NCI-H1105 treated with DMSO at 0.1 percent for 48 hours (cell line): Measurements from ENCODE around the gene DDX27.
A peak's percentile ranks its signal among the peaks of the same experiment; 100 is the strongest.
"Not testable (repeated sequence)": the region's sequence is repeated elsewhere in the genome, so short reads cannot be mapped to it uniquely, and the experiment has no call there.

ENCODE experiments used
- DNase-seq: peaks from one replicate; lab custom pipeline; 2025; lab: John Stamatoyannopoulos, UW

The DDX27 gene, protein sequence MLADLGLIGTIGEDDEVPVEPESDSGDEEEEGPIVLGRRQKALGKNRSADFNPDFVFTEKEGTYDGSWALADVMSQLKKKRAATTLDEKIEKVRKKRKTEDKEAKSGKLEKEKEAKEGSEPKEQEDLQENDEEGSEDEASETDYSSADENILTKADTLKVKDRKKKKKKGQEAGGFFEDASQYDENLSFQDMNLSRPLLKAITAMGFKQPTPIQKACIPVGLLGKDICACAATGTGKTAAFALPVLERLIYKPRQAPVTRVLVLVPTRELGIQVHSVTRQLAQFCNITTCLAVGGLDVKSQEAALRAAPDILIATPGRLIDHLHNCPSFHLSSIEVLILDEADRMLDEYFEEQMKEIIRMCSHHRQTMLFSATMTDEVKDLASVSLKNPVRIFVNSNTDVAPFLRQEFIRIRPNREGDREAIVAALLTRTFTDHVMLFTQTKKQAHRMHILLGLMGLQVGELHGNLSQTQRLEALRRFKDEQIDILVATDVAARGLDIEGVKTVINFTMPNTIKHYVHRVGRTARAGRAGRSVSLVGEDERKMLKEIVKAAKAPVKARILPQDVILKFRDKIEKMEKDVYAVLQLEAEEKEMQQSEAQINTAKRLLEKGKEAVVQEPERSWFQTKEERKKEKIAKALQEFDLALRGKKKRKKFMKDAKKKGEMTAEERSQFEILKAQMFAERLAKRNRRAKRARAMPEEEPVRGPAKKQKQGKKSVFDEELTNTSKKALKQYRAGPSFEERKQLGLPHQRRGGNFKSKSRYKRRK

DNA sequence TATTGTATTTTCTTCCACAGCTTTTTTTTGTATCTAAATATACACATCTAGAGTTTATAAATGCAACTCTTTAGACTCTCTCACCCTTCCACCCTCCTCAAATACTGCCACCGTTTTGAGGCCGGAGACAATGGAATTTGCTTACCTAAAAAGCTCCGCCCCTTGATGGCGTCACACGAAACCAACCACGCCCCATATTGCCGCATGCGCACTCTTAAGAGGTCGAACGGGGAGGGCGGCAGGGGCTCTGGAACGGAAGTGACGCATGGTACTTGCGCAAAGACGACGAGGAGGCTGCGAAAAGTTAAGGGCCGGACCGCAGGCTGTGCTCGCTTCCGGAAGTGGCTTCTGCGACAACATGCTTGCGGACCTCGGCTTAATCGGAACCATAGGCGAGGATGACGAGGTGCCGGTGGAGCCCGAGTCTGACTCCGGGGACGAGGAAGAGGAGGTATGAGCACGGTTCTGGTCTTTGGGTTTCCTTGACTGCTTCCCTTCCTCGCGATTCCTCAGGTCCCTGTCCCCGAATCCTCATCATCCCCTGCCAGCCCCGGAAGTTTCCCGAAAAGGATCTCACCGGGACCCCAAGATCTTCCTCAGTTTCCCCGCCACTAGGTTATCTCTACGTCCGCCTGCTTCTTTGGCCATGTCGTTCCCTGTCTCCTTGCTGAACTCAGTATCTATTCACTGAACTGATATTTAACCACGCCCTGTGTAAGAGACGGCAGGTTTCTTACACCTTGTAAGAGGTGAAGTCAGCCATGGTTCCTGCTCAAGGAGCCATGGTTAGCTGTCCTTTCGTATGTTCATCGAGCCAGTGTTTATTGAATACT lies at the start of gene DDX27:
Gene DDX27, plus strand, starts transcription at position 326 of the 833 bp plus-strand sequence. Its CDS starts 33 bp downstream, at position 359.
- DNase-seq = peak; percentile 97

DNA sequence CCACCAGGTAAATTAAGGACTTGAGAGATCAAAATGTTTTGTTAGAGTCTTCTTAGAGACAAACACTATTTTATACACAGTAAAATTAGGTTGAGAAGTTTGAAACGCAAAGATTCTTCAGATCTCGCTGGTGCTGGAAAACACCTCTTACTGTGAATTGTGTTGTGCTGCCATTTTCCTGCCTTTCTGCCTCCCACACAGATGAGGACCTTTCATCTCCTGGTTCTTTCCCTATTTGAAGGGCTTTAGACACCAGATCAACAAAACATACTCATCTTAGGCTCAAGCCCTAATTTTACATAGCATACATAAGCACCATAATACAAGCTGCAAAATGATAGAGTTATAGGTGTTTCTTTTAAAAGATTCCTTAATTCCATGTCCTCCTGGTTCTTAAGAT lies 49.7 kb upstream of the DDX27 start:
- no peak for DNase-seq

DNA sequence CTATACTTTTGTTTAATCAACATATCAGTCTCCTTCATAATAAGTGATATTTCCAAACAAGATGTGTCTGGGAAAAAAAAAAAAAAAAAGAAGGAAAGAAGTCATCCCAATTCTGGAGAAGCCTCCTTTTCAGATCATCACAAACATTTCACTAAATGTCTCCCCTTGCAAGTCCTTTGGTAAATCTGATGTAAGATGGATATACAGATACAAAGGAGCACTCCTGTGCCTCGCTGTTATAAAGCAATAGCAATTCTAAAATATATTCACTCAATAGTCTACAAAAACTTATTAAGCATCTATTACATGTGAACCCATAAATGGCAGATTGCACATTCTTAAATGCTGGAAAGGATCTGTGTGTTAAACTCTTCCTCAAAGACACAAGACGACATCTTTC lies 48.5 kb upstream of the DDX27 start:
- DNase-seq = no peak

DNA sequence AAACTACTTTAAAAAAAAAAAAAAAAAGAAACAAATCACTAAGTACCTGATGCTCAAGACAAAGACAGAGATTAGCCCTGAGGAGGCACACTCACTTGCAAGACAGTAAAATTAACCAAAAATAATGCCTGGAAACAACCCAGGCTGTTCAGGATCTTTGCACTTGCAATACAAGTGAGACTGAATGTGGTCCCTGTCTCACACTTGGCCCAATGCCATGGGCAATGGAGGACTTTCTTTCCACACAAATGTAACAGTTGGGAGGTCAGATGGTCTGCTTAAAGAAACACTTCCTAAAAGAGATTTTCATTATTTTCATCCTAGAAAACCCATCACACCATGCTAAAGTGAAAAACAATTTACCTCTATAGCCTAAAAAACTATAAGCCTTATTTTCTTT lies 47.3 kb upstream of the DDX27 start:
- DNase-seq = no peak

DNA sequence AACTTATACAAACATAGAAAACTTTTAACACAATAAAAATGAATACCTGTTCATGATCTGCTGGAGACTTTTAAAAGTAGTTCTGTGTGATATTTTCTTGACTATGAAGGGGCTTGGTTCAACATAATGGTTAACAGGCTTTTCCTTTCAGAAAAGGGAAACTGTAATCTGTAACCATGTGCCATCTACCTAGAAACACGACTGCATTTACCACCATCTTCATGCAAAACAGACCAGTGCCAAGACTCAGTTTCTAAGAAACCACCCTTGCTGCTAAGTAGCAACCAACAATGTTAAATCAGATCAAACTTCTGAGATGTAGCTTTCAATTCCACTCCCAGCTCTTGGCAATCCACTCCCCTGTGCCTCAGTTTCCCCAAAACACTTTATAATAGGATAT lies 46.8 kb upstream of the DDX27 start:
- no peak for DNase-seq

DNA sequence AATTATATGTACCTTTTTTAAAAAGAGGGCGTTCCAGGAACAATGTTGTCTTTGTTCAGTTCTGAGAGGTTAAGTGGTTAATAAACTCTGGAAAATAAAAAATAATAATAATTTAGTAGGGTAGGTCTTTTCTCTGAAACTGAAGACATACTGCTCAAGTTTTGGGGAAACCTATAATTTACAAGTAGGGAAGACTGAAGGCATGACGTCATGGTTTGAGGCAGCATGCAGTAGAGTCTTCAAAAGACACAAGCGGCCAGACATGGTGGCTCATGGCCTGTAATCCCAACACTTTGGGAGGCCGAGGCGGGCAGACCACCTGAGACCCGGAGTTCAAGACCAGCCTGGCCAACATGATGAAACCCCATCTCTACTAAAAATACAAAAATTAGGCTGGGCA lies 45.0 kb upstream of the DDX27 start:
- DNase-seq = no peak

DNA sequence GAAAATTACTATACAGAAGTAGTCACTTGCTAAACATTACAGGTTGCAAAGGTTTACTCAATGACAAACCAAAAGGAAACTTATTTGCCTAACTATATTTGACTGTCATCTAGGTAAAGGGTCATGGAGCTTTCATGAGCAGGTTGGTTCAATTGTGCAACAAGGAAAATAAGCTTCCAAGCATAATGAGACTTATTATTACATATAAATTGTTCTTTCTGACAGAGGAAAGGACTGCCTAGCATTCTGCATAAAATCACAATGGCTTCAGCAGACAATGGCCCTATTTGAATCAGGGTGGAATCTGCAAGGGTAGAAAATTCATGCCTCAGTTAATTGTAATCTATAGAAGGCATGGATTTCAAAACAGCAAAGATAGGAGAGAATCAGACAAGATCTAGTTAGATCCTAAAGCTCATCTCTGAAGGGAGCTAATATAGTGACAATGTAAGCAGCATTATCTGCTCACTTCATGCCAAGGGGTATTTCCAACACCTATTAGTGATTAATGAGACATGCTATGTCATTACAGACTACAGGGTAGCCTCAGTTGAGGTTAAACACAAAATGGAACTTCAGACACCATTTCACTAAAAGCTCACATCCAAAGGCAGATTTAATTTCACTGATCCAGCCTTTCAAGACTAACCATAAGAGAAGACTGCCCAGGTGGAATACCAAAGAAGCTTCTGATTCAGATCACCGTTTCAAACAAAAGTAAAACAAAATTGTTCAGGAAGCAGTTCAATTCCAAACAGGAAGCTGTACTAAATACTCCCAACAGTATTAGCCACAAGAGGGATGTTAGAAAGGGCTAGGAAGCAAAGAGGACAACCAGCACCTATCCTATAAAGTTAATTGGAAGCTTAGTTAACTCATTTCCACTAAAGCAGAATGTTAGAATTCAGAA lies 39.6 kb upstream of the DDX27 start:
- DNase-seq = no peak

DNA sequence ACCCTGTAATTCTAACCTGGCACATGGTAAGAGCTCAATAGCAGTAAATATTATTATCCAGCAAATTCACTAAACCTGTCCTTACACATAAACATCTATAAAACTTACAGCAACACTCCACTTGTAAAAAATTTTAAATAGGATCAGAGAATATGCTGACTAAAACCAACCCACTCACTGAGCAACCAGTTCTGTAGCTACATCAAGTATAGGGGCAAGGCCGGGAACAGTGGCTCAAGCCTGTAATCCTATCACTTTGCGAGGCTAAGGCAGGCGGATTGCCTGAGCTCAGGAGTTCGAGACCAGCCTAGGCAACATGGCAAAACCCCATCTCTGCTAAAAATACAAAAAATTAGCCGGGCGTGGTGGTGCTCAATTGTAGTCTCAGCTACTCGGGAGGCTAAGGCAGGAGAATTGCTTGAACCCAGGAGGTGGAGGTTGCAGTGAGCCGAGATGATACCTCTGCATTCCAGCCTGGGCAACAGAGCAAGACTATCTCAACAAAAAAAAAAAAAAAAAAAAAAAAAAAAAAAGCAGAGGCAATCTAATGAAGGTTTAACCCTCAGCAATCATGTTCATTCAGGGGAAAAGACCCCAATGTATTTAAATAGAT lies 37.8 kb upstream of the DDX27 start:
- DNase-seq = no peak

DNA sequence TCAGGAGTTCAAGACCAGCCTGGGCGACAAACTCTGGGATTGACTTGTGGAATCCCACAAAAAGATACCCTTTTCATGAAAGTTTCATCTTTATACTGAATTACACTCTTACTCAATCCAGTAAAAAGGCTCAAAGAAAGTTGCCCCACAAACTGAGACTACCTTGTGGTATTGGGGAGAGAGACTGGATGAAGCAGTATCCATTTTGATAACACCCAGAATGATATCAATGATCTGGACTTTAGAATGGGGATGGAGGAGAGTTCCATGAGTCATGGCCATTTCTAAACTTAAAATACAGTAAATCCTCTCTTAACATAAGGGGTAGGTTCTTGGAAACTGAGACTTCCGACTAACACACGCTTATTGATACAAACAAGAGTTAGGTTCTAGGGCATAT lies 35.8 kb upstream of the DDX27 start:
- DNase-seq = no peak

DNA sequence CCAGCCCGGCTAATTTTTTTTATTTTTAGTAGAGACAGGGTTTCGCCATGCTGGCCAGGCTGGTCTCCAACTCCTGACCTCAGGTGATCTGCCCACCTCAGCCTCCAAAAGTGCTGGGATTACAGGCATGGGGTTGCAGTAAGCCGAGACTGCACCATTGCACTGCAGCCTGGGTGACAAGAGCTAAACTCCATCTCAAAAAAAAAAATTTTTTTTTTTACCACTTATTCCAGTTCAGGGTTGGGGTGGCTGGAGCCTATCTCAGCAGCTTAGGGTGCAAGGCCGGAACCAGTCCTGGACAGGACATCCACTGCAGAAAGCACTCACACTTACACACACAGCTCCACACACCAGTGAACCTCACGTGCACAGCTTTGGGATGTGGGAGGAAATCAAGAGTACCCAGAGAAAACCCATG lies 35.1 kb upstream of the DDX27 start:
- DNase-seq = not testable (repeated sequence)

DNA sequence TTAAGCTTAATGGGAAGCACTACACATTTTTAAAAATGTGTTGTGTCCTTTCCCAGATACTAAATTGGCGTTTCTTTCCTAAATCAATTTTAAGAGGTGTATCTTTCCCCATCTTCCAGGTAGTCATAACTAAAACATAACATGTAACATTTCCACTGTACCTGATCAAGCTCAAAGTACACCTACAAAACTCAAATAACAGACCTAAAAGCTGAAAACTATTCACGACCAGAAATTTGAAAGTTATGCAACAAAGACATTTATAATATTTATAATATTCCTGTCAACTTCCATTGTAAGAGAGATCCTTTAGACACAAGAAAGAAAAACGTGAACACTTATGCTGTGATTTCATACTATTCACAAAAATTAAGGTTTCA lies 34.5 kb upstream of the DDX27 start:
- no peak for DNase-seq

DNA sequence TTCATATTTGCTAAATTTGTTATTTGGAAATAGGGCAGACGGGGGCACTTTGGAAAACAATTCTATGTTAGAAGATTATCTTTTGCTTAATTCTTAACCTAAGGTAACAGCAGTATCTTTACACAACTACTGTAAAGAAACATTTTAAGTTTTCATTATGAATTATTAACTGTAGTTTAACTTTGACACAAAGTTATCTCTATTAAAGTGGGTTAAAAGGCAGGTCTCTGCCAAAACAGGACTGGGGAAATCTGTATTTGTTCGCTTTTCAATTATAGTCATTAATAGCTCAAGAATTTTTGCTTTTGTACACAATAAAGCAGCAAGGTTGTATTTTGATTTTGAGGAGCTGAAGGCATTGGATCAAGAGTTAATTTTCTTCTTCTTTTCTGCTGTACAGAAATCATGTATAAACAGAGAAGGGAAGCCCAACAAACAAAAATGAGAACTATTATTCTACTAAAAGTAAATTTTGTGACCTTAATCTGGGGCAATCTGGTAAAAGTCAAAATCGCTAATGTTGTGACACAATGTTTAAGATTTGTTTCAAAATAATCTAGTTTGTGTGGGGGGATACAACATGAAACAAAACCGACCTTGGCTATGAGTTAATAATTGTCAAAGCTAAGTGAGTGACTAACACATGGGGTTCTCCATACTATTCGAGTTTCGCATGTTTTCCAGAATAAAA lies 34.0 kb upstream of the DDX27 start:
- no peak for DNase-seq

DNA sequence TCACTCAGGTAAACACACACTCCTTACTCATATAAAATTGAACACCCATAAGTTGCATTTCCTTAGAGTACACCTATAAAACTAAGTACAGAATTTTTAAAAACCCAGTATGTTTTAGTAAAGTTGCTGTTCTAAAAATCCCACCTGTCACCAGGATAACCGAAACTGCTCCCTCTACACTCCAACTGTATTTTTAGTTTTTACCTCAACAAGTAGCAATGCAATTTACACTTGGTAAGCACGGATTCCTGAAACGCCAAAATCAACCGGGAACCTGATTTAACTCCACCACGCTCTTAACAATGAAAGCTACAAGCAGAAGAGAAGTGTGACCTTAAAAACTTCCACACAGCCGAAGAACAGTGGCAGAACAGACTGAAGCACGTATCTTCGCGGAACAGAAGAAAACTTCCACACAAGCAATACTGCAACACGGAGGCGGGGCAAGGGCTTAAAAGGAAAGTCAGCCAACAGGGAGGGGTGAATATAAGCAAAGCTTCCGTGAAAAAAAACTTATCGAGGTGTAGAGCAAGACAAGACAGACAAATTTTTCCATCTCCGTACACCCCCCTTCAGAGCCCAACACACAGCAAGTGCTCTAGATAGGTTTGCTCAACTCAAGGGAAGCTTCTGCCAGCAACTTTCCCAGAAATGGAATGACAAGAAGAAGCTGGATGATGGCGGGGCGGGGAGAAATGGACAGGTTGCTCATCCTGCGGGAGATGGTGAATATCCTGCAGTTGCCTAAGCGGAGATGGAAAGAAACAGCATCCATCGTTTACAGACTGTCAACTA lies 32.5 kb upstream of the DDX27 start:
- peak; percentile 23 for DNase-seq

DNA sequence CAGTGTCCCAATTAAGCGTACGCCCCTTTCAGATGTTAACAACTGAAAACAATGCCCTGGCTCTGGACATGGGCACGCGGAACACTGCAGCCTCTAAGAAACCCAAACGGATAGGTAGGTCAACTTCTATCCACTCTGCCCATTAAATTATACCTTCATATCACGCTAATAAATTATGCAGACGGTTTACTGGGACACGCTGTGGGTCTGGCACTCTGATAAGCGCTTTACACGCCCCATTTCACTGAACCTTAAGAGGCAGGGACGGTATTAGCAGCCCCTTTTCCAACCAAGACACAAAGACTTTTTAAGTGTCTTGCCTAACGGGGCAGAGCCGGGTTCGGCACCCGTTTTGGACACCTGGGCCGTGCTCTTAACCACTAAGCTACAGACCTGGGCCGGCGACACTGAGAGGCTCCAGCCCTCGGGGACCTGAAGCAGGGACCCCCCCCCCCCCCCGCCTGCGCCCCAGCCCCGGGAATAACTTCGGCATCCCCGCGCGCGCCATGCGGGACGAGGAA lies 31.8 kb upstream of the DDX27 start:
- peak; percentile 43 for DNase-seq

DNA sequence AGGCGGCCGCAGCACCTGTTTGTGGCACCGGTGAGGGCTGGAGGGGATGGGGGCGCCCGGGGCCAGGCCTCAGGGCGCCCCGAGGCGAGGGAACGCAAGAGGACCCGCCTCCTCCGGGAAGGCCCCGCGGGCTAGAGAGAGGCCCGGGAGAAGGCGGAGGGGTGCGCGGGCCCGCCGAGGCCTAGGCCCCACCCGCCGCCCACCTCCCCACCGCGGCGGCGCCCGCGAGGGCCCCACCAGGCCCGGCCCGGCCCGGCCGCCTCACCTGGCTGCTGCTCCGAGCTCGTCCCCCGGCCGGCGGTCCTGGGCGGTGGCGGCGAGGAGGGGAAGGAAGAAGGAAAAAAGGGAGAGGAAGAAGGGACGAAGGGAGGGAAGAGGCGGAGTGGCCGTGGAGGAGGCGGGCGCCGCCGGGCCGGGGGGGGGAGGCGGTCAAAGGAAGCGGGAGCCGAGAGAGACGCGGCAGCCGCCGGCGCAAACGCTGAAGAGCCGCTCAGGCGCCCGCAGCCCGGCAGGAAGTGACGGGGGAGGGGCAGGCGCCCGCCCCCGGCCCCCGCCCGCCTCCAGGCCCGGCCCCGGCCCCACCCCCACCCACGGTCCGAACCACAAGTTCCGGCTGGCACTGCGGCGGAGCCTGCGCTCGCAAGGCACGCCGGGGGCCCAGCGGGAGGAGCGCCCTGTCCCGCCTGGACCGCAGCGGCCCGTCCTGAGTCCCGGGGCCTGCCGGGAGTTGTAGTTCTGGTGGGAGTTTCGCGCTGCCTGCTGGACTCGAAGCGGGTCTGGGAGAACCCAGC lies 31.2 kb upstream of the DDX27 start, which contains the start of gene STAU1:
Gene STAU1, minus strand, starts transcription at position 484 of the 791 bp plus-strand sequence. CDS start 22,133 bp downstream, outside the sequence.
- peak; percentile 95 for DNase-seq

DNA sequence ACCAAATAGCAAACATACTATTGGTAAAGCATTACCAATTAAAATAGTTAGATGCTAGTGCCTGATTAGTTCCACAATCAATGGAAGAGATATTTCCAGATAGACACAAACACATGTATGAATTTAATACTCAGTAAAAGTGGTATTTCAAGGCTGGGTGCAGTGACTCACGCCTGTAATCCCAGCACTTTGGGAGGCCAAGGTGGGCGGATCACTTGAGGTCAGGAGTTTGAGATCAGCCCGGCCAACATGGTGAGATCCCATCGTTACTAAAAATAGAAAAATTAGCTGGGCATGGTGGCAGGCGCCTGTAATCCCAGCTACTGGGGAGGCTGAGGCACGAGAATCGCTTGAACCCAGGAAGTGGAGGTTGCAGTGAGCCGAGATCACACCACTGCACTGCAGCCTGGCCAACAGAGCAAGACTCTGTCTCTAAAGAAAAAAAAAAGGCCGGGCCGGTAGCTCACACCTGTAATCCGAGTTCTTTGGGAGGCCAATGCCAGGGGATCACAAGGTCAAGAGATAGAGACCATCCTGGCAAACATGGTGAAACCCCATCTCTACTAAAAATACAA lies 26.2 kb upstream of the DDX27 start:
- DNase-seq = not testable (repeated sequence)

DNA sequence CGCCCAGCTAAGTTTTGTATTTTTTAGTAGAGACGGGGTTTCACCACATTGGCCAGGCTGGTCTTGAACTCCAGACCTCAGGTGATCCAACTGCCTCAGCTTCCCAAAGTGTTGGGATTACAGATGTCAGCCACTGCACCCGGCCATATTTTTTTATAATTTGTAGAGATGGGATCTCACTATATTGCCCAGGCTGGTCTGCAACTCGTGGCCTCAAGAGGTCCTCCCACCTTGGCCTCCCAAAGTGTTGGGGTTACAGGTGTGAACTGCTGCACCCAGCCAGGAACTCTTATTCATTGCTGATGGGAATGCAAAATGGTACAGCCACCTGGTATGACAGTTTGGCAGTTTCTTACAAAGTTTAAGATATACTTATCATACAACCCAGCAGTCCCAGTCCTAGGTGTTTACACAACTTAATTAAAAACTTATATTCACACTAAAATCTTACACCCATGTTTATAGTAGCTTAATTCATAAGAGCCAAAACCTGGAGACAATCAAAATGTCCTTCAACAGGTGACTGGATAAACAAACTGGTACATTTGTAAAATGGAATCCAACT lies 19.4 kb upstream of the DDX27 start:
- DNase-seq = no peak

DNA sequence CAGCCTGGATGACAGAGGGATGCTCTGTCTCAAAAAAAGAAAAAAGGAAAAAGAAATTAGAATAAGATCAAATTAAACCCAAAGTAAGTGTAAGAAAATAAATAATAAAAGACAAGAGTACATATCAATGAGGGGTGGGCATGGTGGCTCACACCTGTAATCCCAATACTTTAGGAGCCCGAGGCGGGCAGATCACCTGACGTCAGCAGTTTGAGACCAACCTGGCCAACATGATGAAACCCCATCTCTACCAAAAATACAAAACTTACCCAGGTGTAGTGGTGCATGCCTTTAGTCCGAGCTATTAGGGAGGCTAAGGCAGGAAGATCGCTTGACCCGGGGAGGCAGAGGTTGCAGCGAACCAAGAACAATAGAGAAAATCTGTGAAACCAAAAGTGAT lies 16.2 kb upstream of the DDX27 start:
- DNase-seq = no peak
